IMR-90 (cell line): ENCODE data around the gene BPIFB2. TPM values are rescaled to one million over a fixed set of nuclear protein-coding genes. Genes with fewer than 3 reads are reported as not detected.

Source experiments
- ATAC-seq: fragments of 200-7000 bp; cut with Tn5 transposase; 2 replicates; pipeline ENCODE4 v1.9.1; 2020; ENCODE audit warnings: low read depth, mild to moderate bottlenecking, moderate library complexity
- BruUV-seq: library from RNA; stranded (reverse); fragments of 400-500 nt; replicated peaks from 2 replicates; lab custom pipeline; 2021; lab: Mats Ljungman, UMichigan
- CTCF ChIA-PET: fragments of 300-600 bp; formaldehyde crosslinking; extraction: SDS; loops from one replicate; lab custom pipeline; 2021; ENCODE audit warnings: antibody characterized with exemption; lab: Yijun Ruan, JAX
- POLR2A ChIA-PET: fragments of 300-600 bp; sonication (Branson Sonifier 250); formaldehyde crosslinking; loops from one replicate; lab custom pipeline; 2022; ENCODE audit warnings: antibody characterized with exemption; ENCODE audit not compliant: unreplicated experiment; lab: Charles Lee
- DNase-seq: peaks from one replicate; pipeline ENCODE4 v3.0.0; 2013
- H2AFZ ChIP-seq: replicated peaks from 2 replicates; pipeline ENCODE3; 2013; ENCODE audit warnings: low read length, mild to moderate bottlenecking; ENCODE audit not compliant: poor library complexity
- H2AK5ac ChIP-seq: 2 replicates; pipeline ENCODE4 v1.6.1; 2013; ENCODE audit warnings: low read depth, low read length, inconsistent platforms
- H2AK9ac ChIP-seq: replicated peaks from 2 replicates; pipeline ENCODE3; 2013; ENCODE audit warnings: mild to moderate bottlenecking, low read depth, low read length, moderate library complexity; ENCODE audit not compliant: poor library complexity
- H2BK120ac ChIP-seq: 2 replicates; pipeline ENCODE4 v1.6.1; 2013; ENCODE audit warnings: low read depth, low read length, inconsistent platforms
- H2BK15ac ChIP-seq: 3 replicates; pipeline ENCODE4 v1.6.1; 2013; ENCODE audit warnings: low read depth, low read length, inconsistent platforms
- H2BK20ac ChIP-seq: 2 replicates; pipeline ENCODE4 v1.6.1; 2013; ENCODE audit warnings: low read depth, mild to moderate bottlenecking, inconsistent platforms, low read length, moderate library complexity
- H2BK5ac ChIP-seq: 2 replicates; pipeline ENCODE4 v1.6.1; 2013; ENCODE audit warnings: mild to moderate bottlenecking, low read depth, low read length, inconsistent platforms; ENCODE audit not compliant: poor library complexity, severe bottlenecking
- H3K14ac ChIP-seq: replicated peaks from 2 replicates; pipeline ENCODE4 v1.6.1; 2013; ENCODE audit warnings: low read depth, low read length, inconsistent platforms
- H3K18ac ChIP-seq: 2 replicates; pipeline ENCODE4 v1.6.1; 2013; ENCODE audit warnings: low read depth, low read length, control low read depth
- H3K23ac ChIP-seq: 2 replicates; pipeline ENCODE4 v1.6.1; 2013; ENCODE audit warnings: low read depth, low read length, inconsistent platforms
- H3K27ac ChIP-seq: 2 replicates; pipeline ENCODE4 v1.5.1; 2013; ENCODE audit warnings: mild to moderate bottlenecking, control low read depth, low read length; ENCODE audit not compliant: insufficient read depth
- H3K27me3 ChIP-seq: 2 replicates; pipeline ENCODE4 v1.6.1; 2013; ENCODE audit warnings: low read length; ENCODE audit not compliant: control insufficient read depth, insufficient read depth
- H3K36me3 ChIP-seq: 2 replicates; pipeline ENCODE4 v1.6.1; 2013; ENCODE audit warnings: low read length, mixed read lengths; ENCODE audit not compliant: control insufficient read depth, insufficient read depth
- H3K4ac ChIP-seq: 2 replicates; pipeline ENCODE4 v1.6.1; 2013; ENCODE audit warnings: low read depth, low read length, inconsistent platforms
- H3K4me1 ChIP-seq: 2 replicates; pipeline ENCODE4 v1.6.1; 2013; ENCODE audit warnings: low read length, mixed read lengths; ENCODE audit not compliant: control insufficient read depth, insufficient read depth
- H3K4me2 ChIP-seq: 2 replicates; pipeline ENCODE4 v1.6.1; 2013; ENCODE audit warnings: low read depth, mild to moderate bottlenecking, control low read depth, low read length, moderate library complexity
- H3K4me3 ChIP-seq: 2 replicates; pipeline ENCODE4 v1.5.1; 2013; ENCODE audit warnings: low read depth, mild to moderate bottlenecking, control low read depth, low read length, moderate library complexity; ENCODE audit not compliant: insufficient read depth
- H3K56ac ChIP-seq: 2 replicates; pipeline ENCODE4 v1.6.1; 2013; ENCODE audit warnings: low read length, inconsistent platforms; ENCODE audit not compliant: insufficient read depth; ENCODE audit errors: extremely low read depth
- H3K79me1 ChIP-seq, 2 experiments: 2 replicates each; pipeline ENCODE4 v1.6.1; 2013; ENCODE audit warnings: low read length in 2 of 2, inconsistent platforms in 1 of 2, low read depth in 1 of 2
- H3K9ac ChIP-seq: 2 replicates; pipeline ENCODE4 v1.6.1; 2013; ENCODE audit warnings: low read depth, low read length, control low read depth
- H3K9me1 ChIP-seq: 2 replicates; pipeline ENCODE4 v1.6.1; 2013; ENCODE audit warnings: low read length, inconsistent platforms; ENCODE audit not compliant: insufficient read depth
- H3K9me3 ChIP-seq: 2 replicates; pipeline ENCODE4 v1.6.1; 2013; ENCODE audit warnings: low read length; ENCODE audit not compliant: control insufficient read depth, insufficient read depth
- H4K20me1 ChIP-seq: 2 replicates; pipeline ENCODE4 v1.6.1; 2013; ENCODE audit warnings: low read length, inconsistent platforms; ENCODE audit not compliant: insufficient read depth
- H4K5ac ChIP-seq: 2 replicates; pipeline ENCODE4 v1.6.1; 2013; ENCODE audit warnings: mild to moderate bottlenecking, low read depth, low read length, control low read depth
- H4K8ac ChIP-seq, 2 experiments: 2 replicates each; pipeline ENCODE4 v1.6.1; 2013; ENCODE audit warnings: low read depth in 2 of 2, low read length in 2 of 2, control low read depth in 1 of 2, inconsistent platforms in 1 of 2
- H4K91ac ChIP-seq: 2 replicates; pipeline ENCODE4 v1.6.1; 2013; ENCODE audit warnings: low read depth, low read length, inconsistent platforms; ENCODE audit not compliant: insufficient read depth
- BHLHE40 ChIP-seq: fragments of 150-350 bp; IDR thresholded peaks from 2 replicates; pipeline ENCODE4 v1.6.1; 2016; ENCODE audit warnings: mild to moderate bottlenecking, low read depth, low read length
- FOS ChIP-seq: fragments of 150-350 bp; IDR thresholded peaks from 2 replicates; pipeline ENCODE4 v1.6.1; 2016; ENCODE audit warnings: low read depth, low read length
- MAFK ChIP-seq: IDR thresholded peaks from 2 replicates; pipeline ENCODE4 v1.6.1; 2012; ENCODE audit warnings: low read depth, low read length, improper control_type of control experiment
- MXI1 ChIP-seq: IDR thresholded peaks from 2 replicates; pipeline ENCODE4 v1.6.1; 2012; ENCODE audit warnings: low read depth, mild to moderate bottlenecking, low read length, moderate library complexity, borderline replicate concordance
- NFE2L2 ChIP-seq: fragments of 150-350 bp; IDR thresholded peaks from 2 replicates; pipeline ENCODE4 v1.6.1; 2016; ENCODE audit warnings: low read depth, mild to moderate bottlenecking, low read length
- RCOR1 ChIP-seq: IDR thresholded peaks from 2 replicates; pipeline ENCODE4 v1.6.1; 2012; ENCODE audit warnings: mild to moderate bottlenecking, low read length, improper control_type of control experiment; ENCODE audit not compliant: insufficient replicate concordance
- WGBS, 2 experiments: methylation state at CpG; one replicate each; pipeline versions ENCODE4 v1.1.5 to v1.1.7; 2013; ENCODE audit warnings: missing lambda C conversion rate in 2 of 2; ENCODE audit not compliant: insufficient read length in 1 of 2; ENCODE audit errors: extremely low coverage in 2 of 2; 5-methylcytosine and 5-hydroxymethylcytosine counted together
- dilution Hi-C: fragments of 300-500 bp; cut with HindIII; formaldehyde crosslinking; loops from one replicate; pipeline ENCODE4 v1.14.3; 2018; ENCODE audit warnings: low sequenced_read_pairs; ENCODE audit not compliant: unreplicated experiment
- in situ Hi-C: fragments of 300-500 bp; cut with MboI; formaldehyde crosslinking; loops from 3 replicates; pipeline ENCODE4 v1.14.3; 2019; ENCODE audit warnings: low sequenced_read_pairs, inconsistent platforms, mixed read lengths
- intact Hi-C: fragments of 100-400 bp; cut with micrococcal nuclease; formaldehyde crosslinking; loops from 2 replicates; pipeline ENCODE4 v1.10.0; 2022
- polyA plus RNA-seq, 3 experiments: library from polyadenylated mRNA; depleted of rRNA; stranded (reverse); fragments of >200 nt; gene quantifications; 2 replicates each; pipeline ENCODE4 v1.2.3, GENCODE V29; 2012; ENCODE audit warnings: low replicate concordance in 1 of 3
- total RNA-seq: library from RNA; depleted of rRNA; stranded (reverse); fragments of >200 nt; gene quantifications from 2 replicates; pipeline ENCODE4 v1.2.3, GENCODE V29; 2012

Gene BPIFB2
- total and polyA plus RNA-seq, 2 of the 4 experiments (the other 2 are of a cell fraction): not detected

GRCh38 chr20:33028875-33029274, 21.4 kb downstream of the BPIFB2 start:
- CTCF ChIA-PET: no interaction called here

More at GRCh38 chr20:33028875-33029274, 21.4 kb downstream of the BPIFB2 start:
- H3K14ac ChIP-seq: no peak overlapping the region
- no peak overlapping the region for H3K56ac ChIP-seq
- H3K79me1 ChIP-seq: no peaks in the 10 kb centered on the region
- H3K27me3 ChIP-seq: no peaks in the 10 kb centered on the region
- no TSS peak for BruUV-seq
- H4K8ac ChIP-seq: no peak overlapping the region
- 40% methylated on average over 4 of the region's 7 CpGs; no CpG with 5 or more reads in 1 of the 2 experiments for WGBS, 2 experiments
- POLR2A ChIA-PET: no interaction called here
- H3K4me1 ChIP-seq: no peaks in the 10 kb centered on the region
- no peaks in the 10 kb centered on the region for H3K36me3 ChIP-seq
- no peak for DNase-seq
- H3K4me3 ChIP-seq: no peak overlapping the region
- peak overlapping the region; percentile 14 for H2AFZ ChIP-seq
- no peak overlapping the region for H2AK9ac ChIP-seq
- intact Hi-C loops: no loop called here
- no peak for ATAC-seq
- no peak overlapping the region for H3K4me2 ChIP-seq
- H2BK15ac ChIP-seq: no peak overlapping the region
- no peaks in the 10 kb centered on the region for H3K9me3 ChIP-seq
- H3K9me1 ChIP-seq: no peaks in the 10 kb centered on the region
- H3K9ac ChIP-seq: no peak overlapping the region
- in situ Hi-C loops: no loop called here
- no peak overlapping the region for H2BK20ac ChIP-seq
- no peak overlapping the region for H4K5ac ChIP-seq
- H3K27ac ChIP-seq: no peak overlapping the region
- no peak overlapping the region for H3K4ac ChIP-seq
- no peaks in the 10 kb centered on the region for H4K20me1 ChIP-seq
- no peak overlapping the region for H2BK120ac ChIP-seq
- H2BK5ac ChIP-seq: no peak overlapping the region
- no peak overlapping the region for H4K91ac ChIP-seq
- dilution Hi-C loops: no loop called here
- no peak overlapping the region for H3K18ac ChIP-seq
- no peak overlapping the region for H3K23ac ChIP-seq
- no peak for TF ChIP-seq NFE2L2
- TF ChIP-seq FOS: no peak
- no peak for TF ChIP-seq MAFK
- TF ChIP-seq RCOR1: no peak
- no peak for TF ChIP-seq BHLHE40
- no peak for TF ChIP-seq MXI1
- H2AK5ac ChIP-seq: no peak overlapping the region
